ENCODE results near the gene OLIG2. TPM values are rescaled to one million over a fixed set of nuclear protein-coding genes. Genes with fewer than 3 reads are reported as not detected.

Gene OLIG2
- total RNA-seq, 3 donors from 2014 or later: not detected

DNA sequence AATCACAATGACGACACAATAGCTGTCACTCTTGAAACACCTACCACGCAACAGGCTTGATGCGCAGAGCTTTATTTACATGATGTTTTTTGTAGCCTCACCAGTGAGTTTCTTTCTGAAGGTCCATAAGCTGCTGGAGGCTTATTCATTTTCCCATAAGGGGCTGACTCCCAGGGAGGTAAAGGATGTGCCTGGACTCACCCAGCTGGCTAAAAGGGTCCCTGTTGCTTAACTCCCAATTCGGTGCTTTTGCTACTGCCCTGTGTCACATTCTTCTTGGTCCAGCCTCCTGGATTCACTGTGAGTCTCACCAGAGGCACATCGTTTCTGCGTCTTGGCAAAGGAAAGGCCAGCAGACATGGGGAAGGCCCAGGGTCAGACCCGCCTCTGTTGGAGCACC lies 44.6 kb upstream of the OLIG2 start:
- Histone ChIP-seq H3K9me3 (no peaks in the 10 kb centered on the region), H3K4me3 (no peak overlapping the region), H3K36me3 (ENCODE audit: low read depth) (no peaks in the 10 kb centered on the region), H3K4me1 (ENCODE audit: low read depth) (no peaks in the 10 kb centered on the region)
- intact Hi-C loops (cut with DNase I, micrococcal nuclease): no loop called here
- DNase-seq: no peak
- no peak for ATAC-seq
- TF ChIP-seq, protein P1, sequence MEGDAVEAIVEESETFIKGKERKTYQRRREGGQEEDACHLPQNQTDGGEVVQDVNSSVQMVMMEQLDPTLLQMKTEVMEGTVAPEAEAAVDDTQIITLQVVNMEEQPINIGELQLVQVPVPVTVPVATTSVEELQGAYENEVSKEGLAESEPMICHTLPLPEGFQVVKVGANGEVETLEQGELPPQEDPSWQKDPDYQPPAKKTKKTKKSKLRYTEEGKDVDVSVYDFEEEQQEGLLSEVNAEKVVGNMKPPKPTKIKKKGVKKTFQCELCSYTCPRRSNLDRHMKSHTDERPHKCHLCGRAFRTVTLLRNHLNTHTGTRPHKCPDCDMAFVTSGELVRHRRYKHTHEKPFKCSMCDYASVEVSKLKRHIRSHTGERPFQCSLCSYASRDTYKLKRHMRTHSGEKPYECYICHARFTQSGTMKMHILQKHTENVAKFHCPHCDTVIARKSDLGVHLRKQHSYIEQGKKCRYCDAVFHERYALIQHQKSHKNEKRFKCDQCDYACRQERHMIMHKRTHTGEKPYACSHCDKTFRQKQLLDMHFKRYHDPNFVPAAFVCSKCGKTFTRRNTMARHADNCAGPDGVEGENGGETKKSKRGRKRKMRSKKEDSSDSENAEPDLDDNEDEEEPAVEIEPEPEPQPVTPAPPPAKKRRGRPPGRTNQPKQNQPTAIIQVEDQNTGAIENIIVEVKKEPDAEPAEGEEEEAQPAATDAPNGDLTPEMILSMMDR (IDR thresholded peaks at IDR 0.05): no peak

DNA sequence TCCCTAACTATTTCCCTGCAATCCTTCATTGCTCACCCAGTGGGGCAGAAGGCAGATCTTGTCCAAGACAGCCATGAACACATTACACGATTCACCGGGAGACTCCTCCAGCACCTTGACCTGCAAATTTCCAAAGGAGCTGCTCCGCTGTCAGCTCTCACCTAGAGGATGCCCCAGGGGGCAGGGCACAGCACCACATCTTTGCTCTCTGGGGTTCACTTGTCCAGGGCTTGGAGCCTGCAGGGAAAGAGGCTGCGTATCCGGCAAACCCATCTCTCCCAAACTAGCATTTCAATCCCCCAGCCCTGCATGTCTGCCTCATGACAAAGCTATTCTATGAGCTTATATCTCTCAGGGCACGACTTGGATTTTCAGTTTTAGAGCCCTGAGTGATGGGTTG lies 35.1 kb upstream of the OLIG2 start:
- no peaks in the 10 kb centered on the region for H3K36me3 ChIP-seq (ENCODE audit: low read depth)
- no peaks in the 10 kb centered on the region for H3K4me1 ChIP-seq (ENCODE audit: low read depth)
- intact Hi-C loops (cut with DNase I, micrococcal nuclease): no loop called here
- no peak overlapping the region for H3K4me3 ChIP-seq
- DNase-seq: no peak
- no peaks in the 10 kb centered on the region for H3K9me3 ChIP-seq
- ATAC-seq: no peak
- TF ChIP-seq, protein P1 (IDR thresholded peaks at IDR 0.05): no peak

DNA sequence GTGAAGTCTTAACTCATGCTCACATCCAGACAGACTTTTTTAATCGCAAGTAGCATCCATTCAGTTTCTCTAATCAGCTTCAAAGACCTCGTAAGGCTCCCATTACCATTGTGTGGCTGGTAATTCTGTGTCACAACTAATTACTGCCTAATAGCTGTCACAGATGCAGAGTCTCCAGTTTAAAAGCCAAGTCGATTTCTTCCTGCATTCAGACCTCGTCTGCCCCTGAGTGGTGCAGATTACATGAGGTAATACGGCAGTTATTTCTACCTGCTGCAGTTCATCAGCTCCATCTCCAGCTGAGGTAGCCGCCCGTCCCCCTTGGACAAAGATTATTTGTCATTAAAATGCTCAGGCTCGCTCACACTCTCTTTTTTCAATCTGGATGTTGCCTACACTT lies 34.4 kb upstream of the OLIG2 start:
- TF ChIP-seq, protein P1 (IDR thresholded peaks at IDR 0.05): no peak
- no peak overlapping the region for H3K4me3 ChIP-seq
- no peaks in the 10 kb centered on the region for H3K9me3 ChIP-seq
- intact Hi-C loops (cut with DNase I, micrococcal nuclease): no loop called here
- H3K36me3 ChIP-seq (ENCODE audit: low read depth): no peaks in the 10 kb centered on the region
- DNase-seq (no peak), ATAC-seq (no peak)
- no peaks in the 10 kb centered on the region for H3K4me1 ChIP-seq (ENCODE audit: low read depth)

DNA sequence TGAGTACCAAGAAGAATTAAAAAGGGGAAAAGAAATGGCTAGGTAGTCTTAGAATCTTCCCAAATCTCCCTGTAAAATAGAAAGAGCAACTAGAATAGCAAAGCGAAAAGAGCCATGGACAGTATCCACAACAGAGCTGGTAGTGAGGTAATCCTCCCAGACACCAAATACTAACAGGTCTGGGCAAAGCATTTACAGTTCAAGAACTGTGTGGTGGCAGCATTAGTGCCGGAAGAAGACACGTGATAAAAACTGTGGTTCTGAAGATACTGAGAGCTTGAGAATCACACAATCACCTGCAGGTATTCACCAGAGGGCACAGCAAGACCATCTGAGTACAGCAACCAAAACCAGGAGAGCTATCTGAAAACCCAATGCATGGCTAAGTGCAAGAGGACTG lies 31.8 kb upstream of the OLIG2 start:
- DNase-seq (no peak), ATAC-seq (no peak)
- no peak overlapping the region for H3K4me3 ChIP-seq
- H3K4me1 ChIP-seq (ENCODE audit: low read depth): no peaks in the 10 kb centered on the region
- no peaks in the 10 kb centered on the region for H3K36me3 ChIP-seq (ENCODE audit: low read depth)
- TF ChIP-seq, protein P1 (IDR thresholded peaks at IDR 0.05): no peak
- intact Hi-C loops (cut with DNase I, micrococcal nuclease): no loop called here
- no peaks in the 10 kb centered on the region for H3K9me3 ChIP-seq

DNA sequence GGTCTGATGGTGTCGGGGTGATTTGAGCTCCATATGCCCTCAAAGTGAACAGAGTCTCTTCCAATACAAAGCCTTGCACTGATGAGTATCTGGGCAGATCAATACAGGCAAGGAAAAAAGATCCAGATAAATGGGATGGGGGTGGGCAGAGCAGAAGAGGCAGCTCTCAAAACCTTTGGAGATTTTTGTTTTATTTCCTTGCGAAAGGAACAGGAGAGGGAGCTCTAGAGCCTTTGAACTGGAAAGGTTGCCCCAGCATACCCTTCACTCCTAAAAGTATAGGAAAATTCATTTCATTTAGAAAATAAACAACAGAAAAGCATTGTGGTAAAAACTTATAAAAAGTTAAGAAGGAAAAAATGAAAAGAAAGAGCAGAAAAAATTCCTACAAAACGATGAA lies 31.4 kb upstream of the OLIG2 start:
- no peaks in the 10 kb centered on the region for H3K9me3 ChIP-seq
- H3K36me3 ChIP-seq (ENCODE audit: low read depth): no peaks in the 10 kb centered on the region
- DNase-seq (no peak), ATAC-seq (no peak)
- intact Hi-C loops (cut with DNase I, micrococcal nuclease): no loop called here
- H3K4me3 ChIP-seq: no peak overlapping the region
- TF ChIP-seq, protein P1 (IDR thresholded peaks at IDR 0.05): no peak
- no peaks in the 10 kb centered on the region for H3K4me1 ChIP-seq (ENCODE audit: low read depth)

DNA sequence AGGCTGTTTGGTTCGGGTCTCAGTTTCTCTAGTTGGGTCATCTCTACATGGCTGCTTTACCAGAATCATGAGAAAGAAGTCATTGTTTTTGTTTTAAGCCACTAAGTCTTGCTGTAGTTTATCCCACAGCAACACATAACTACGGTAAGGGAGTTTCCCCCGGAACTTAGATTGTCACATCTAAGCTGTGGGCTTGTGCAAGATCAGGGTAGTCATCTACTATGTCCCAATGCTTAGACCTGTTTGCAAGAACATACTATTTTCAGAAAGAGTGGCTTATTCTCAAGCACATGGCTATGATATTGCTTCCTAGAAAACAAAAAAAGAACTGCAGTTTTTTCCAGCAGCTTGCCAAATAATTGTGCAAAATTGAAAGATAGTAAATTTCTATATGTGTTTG lies 18.0 kb upstream of the OLIG2 start:
- ATAC-seq (peak; percentile 25), DNase-seq (no peak)
- H3K9me3 ChIP-seq: no peaks in the 10 kb centered on the region
- H3K4me3 ChIP-seq: no peak overlapping the region
- no peaks in the 10 kb centered on the region for H3K36me3 ChIP-seq (ENCODE audit: low read depth)
- intact Hi-C loops (cut with DNase I, micrococcal nuclease): no loop called here
- no peaks in the 10 kb centered on the region for H3K4me1 ChIP-seq (ENCODE audit: low read depth)
- TF ChIP-seq, protein P1 (IDR thresholded peaks at IDR 0.05): no peak
